ENCODE measurements around the gene PRKCE. TPM values are rescaled to one million over a fixed set of nuclear protein-coding genes. Genes with fewer than 3 reads are reported as not detected.

The PRKCE gene
- total and polyA plus RNA-seq, 2 experiments from 2014 or later = 13.2 to 19.2 TPM

- Histone ChIP-seq H3K27me3 (no peaks in the 10 kb centered on the region), H3K9me3 (ENCODE audit: low read depth) (no peaks in the 10 kb centered on the region), H3K4me1 (ENCODE audit: low read depth) (no peaks in the 10 kb centered on the region), H3K36me3 (no peaks in the 10 kb centered on the region), H3K4me3 (no peak overlapping the region), H3K27ac (no peak overlapping the region)
- no peak for TF ChIP-seq CTCF (IDR thresholded peaks at IDR 0.05; ENCODE audit: low read depth, low read length)
- peak in 1 of 2 donors; percentile 68 for DNase-seq (ENCODE audit: low read depth in 1 of 2, low spot score in 1 of 2)
These were observed 96.8 kb downstream of the PRKCE start for GRCh38 chr2:45748239-45748638.

- no peak overlapping the region for H3K4me3 ChIP-seq
- no peaks in the 10 kb centered on the region for H3K4me1 ChIP-seq (ENCODE audit: low read depth)
- no peak for TF ChIP-seq CTCF (IDR thresholded peaks at IDR 0.05; ENCODE audit: low read depth, low read length)
- H3K9me3 ChIP-seq (ENCODE audit: low read depth) = no peaks in the 10 kb centered on the region
- H3K27me3 ChIP-seq = no peaks in the 10 kb centered on the region
- H3K36me3 ChIP-seq = no peaks in the 10 kb centered on the region
- H3K27ac ChIP-seq = no peak overlapping the region
- peak in 1 of 2 donors; percentile 6 for DNase-seq (ENCODE audit: low read depth in 1 of 2, low spot score in 1 of 2)
These were observed 98.5 kb downstream of the PRKCE start for GRCh38 chr2:45750001-45750400.

- H3K27me3 ChIP-seq = no peaks in the 10 kb centered on the region
- no peak overlapping the region for H3K27ac ChIP-seq
- no peak for TF ChIP-seq CTCF (IDR thresholded peaks at IDR 0.05; ENCODE audit: low read depth, low read length)
- H3K36me3 ChIP-seq = no peaks in the 10 kb centered on the region
- H3K4me3 ChIP-seq = no peak overlapping the region
- no peaks in the 10 kb centered on the region for H3K9me3 ChIP-seq (ENCODE audit: low read depth)
- H3K4me1 ChIP-seq (ENCODE audit: low read depth) = no peaks in the 10 kb centered on the region
- no peak for DNase-seq (ENCODE audit: low read depth in 1 of 2, low spot score in 1 of 2)
These were observed 99.0 kb downstream of the PRKCE start for GRCh38 chr2:45750484-45750883.

GRCh38 chr2:45753381-45753780 lies 101.9 kb downstream of the PRKCE start:
- Histone ChIP-seq H3K4me1 (ENCODE audit: low read depth) (no peaks in the 10 kb centered on the region), H3K36me3 (no peaks in the 10 kb centered on the region), H3K27ac (no peak overlapping the region), H3K27me3 (no peaks in the 10 kb centered on the region), H3K9me3 (ENCODE audit: low read depth) (no peaks in the 10 kb centered on the region), H3K4me3 (no peak overlapping the region)
- no peak for DNase-seq (ENCODE audit: low read depth in 1 of 2, low spot score in 1 of 2)
- no peak for TF ChIP-seq CTCF (IDR thresholded peaks at IDR 0.05; ENCODE audit: low read depth, low read length)

- no peak for DNase-seq (ENCODE audit: low read depth in 1 of 2, low spot score in 1 of 2)
- Histone ChIP-seq H3K9me3 (ENCODE audit: low read depth) (no peaks in the 10 kb centered on the region), H3K36me3 (no peaks in the 10 kb centered on the region), H3K4me3 (no peak overlapping the region), H3K27ac (no peak overlapping the region), H3K27me3 (no peaks in the 10 kb centered on the region), H3K4me1 (ENCODE audit: low read depth) (peaks cover 7% of the 10 kb centered on the region)
- TF ChIP-seq CTCF (IDR thresholded peaks at IDR 0.05; ENCODE audit: low read depth, low read length) = no peak
These were observed 102.9 kb downstream of the PRKCE start for GRCh38 chr2:45754131-45755010.
